ENCODE results near the gene DNAL1. TPM values are rescaled to one million over a fixed set of nuclear protein-coding genes. Genes with fewer than 3 reads are reported as not detected.

The DNAL1 gene
- total and polyA plus RNA-seq, 2 of the 13 experiments (the other 11 are each of a cell fraction or from before 2014, with no cell fraction given) = 1.4 to 13.3 TPM

GRCh38 chr14:73686901-73687300 lies 42.1 kb downstream of the DNAL1 start:
- Histone ChIP-seq H3K27ac (ENCODE audit: extremely low read length, insufficient read depth, low read length) (no peak overlapping the region), H3K9me3 (ENCODE audit: low read length) (no peaks in the 10 kb centered on the region), H3K4me1 (ENCODE audit: insufficient read depth, low read length) (no peaks in the 10 kb centered on the region), H3K27me3 (ENCODE audit: control insufficient read depth in 1 of 2, insufficient read depth in 2 of 2, low read length in 2 of 2) (no peaks in the 10 kb centered on the region), H3K36me3 (replicated peaks in 1 of 2; ENCODE audit: control insufficient read depth in 1 of 2, insufficient read depth in 2 of 2, low read length in 2 of 2) (no peaks in the 10 kb centered on the region), H2AFZ (ENCODE audit: low read length) (no peak overlapping the region), H3K4me3 (replicated peaks in 1 of 3; ENCODE audit: insufficient read depth in 1 of 3, low read depth in 2 of 3, low read length in 3 of 3) (no peak overlapping the region), H3K9ac (ENCODE audit: insufficient read depth, low read depth, low read length) (no peak overlapping the region), H4K20me1 (ENCODE audit: insufficient read depth, low read length) (no peaks in the 10 kb centered on the region), H3K79me2 (ENCODE audit: insufficient read depth, low read length) (no peaks in the 10 kb centered on the region), H3K4me2 (ENCODE audit: low read depth, low read length) (no peak overlapping the region)
- DNase-seq (ENCODE audit: low spot score) (no peak), ATAC-seq (no peak), FAIRE-seq (no peak)
- TF ChIP-seq MAFF (IDR thresholded peaks at IDR 0.05; ENCODE audit: low read depth, low read length) (no peak), EZH2 (conservative IDR thresholded peaks at IDR 0.05; ENCODE audit: low read depth, low read length) (no peak), ZNF670 (CRISPR knock-in tag; IDR thresholded peaks at IDR 0.05; ENCODE audit: borderline replicate concordance) (no peak), ZNF367 (CRISPR knock-in tag; IDR thresholded peaks at IDR 0.05; ENCODE audit: borderline replicate concordance) (no peak), NR2F1 (CRISPR knock-in tag; IDR thresholded peaks at IDR 0.05) (no peak), ZBTB25 (CRISPR knock-in tag; IDR thresholded peaks at IDR 0.05) (no peak), ZNF160 (CRISPR knock-in tag; IDR thresholded peaks at IDR 0.05) (no peak), ZSCAN29 (CRISPR knock-in tag; conservative IDR thresholded peaks at IDR 0.05) (no peak), ZNF792 (CRISPR knock-in tag; IDR thresholded peaks at IDR 0.05) (no peak), CHD4 (IDR thresholded peaks at IDR 0.05; ENCODE audit: borderline replicate concordance, low read length) (no peak), PHB2 (IDR thresholded peaks at IDR 0.05; ENCODE audit: partially characterized antibody) (no peak), KLF15 (CRISPR knock-in tag; IDR thresholded peaks at IDR 0.05; ENCODE audit: borderline replicate concordance) (no peak), GABPA (IDR thresholded peaks at IDR 0.05; ENCODE audit: low read depth, low read length) (no peak), GABPA (CRISPR knock-in tag; IDR thresholded peaks at IDR 0.05; ENCODE audit: low read depth) (no peak), CSRNP1 (CRISPR knock-in tag; IDR thresholded peaks at IDR 0.05) (no peak), NCOA5 (CRISPR knock-in tag; IDR thresholded peaks at IDR 0.05) (no peak), ZNF124 (CRISPR knock-in tag; IDR thresholded peaks at IDR 0.05) (no peak), ZFX (CRISPR knock-in tag; IDR thresholded peaks at IDR 0.05; ENCODE audit: low read depth) (no peak), RBM39 (IDR thresholded peaks at IDR 0.05; ENCODE audit: low read depth, low read length, poor library complexity, severe bottlenecking) (no peak), ZNF331 (CRISPR knock-in tag; IDR thresholded peaks at IDR 0.05) (no peak)
- TF ChIP-seq, protein P1, sequence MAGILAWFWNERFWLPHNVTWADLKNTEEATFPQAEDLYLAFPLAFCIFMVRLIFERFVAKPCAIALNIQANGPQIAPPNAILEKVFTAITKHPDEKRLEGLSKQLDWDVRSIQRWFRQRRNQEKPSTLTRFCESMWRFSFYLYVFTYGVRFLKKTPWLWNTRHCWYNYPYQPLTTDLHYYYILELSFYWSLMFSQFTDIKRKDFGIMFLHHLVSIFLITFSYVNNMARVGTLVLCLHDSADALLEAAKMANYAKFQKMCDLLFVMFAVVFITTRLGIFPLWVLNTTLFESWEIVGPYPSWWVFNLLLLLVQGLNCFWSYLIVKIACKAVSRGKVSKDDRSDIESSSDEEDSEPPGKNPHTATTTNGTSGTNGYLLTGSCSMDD (CRISPR knock-in tag; IDR thresholded peaks at IDR 0.05) = no peak
- in situ Hi-C loops (cut with HindIII; ENCODE audit: extremely low pct_ligation_motif_present, low pct_unique_long_range_greater_than_20kb) (no loop called here), intact Hi-C loops (cut with micrococcal nuclease; ENCODE audit: unreplicated experiment) (no loop called here)
- WGBS (ENCODE audit: low lambda C conversion rate) = 96% methylated on average over 3 of the region's 3 CpGs
- ChIA-PET POLR2A (no interaction called here), CTCF (ENCODE audit: low intra/inter-chr PET ratio, low total read pairs) (no interaction called here)
- BruUV-seq (replicated peaks) = no TSS peak

All from HepG2 (cell line).